Measurements from ENCODE around the gene C16orf74. TPM values are rescaled to one million over a fixed set of nuclear protein-coding genes. Genes with fewer than 3 reads are reported as not detected.

Gene C16orf74
- total RNA-seq, 1 donor from 2014 or later, result 2.3 TPM

- no peak overlapping the region for H3K4me3 ChIP-seq
- no peaks in the 10 kb centered on the region for H3K9me3 ChIP-seq (replicated peaks)
- H3K4me1 ChIP-seq, result peaks cover 15% of the 10 kb centered on the region
- TF ChIP-seq CTCF (IDR thresholded peaks at IDR 0.05; ENCODE audit: borderline replicate concordance), result no peak
- no peak for DNase-seq
- H3K27me3 ChIP-seq (ENCODE audit: low read depth), result peaks cover 27% of the 10 kb centered on the region
- H3K36me3 ChIP-seq, result no peaks in the 10 kb centered on the region
- no peak overlapping the region for H3K27ac ChIP-seq (replicated peaks)
- intact Hi-C loops (cut with micrococcal nuclease), result no loop called here
Observed at GRCh38 chr16:85690469-85691064, 60.3 kb downstream of the C16orf74 start.

- DNase-seq, result no peak
- no peak overlapping the region for H3K4me3 ChIP-seq
- peaks cover 20% of the 10 kb centered on the region for H3K27me3 ChIP-seq (ENCODE audit: low read depth)
- H3K9me3 ChIP-seq (replicated peaks), result no peaks in the 10 kb centered on the region
- peaks cover 15% of the 10 kb centered on the region for H3K4me1 ChIP-seq
- no peak for TF ChIP-seq CTCF (IDR thresholded peaks at IDR 0.05; ENCODE audit: borderline replicate concordance)
- intact Hi-C loops (cut with micrococcal nuclease), result no loop called here
- H3K27ac ChIP-seq (replicated peaks), result no peak overlapping the region
- H3K36me3 ChIP-seq, result no peaks in the 10 kb centered on the region
Observed at GRCh38 chr16:85689950-85690320, 61.0 kb downstream of the C16orf74 start.

- H3K36me3 ChIP-seq, result no peaks in the 10 kb centered on the region
- H3K9me3 ChIP-seq (replicated peaks), result no peaks in the 10 kb centered on the region
- peaks cover 15% of the 10 kb centered on the region for H3K4me1 ChIP-seq
- H3K4me3 ChIP-seq, result peak overlapping the region; percentile 74
- DNase-seq, result no peak
- peaks cover 15% of the 10 kb centered on the region for H3K27me3 ChIP-seq (ENCODE audit: low read depth)
- TF ChIP-seq CTCF (IDR thresholded peaks at IDR 0.05; ENCODE audit: borderline replicate concordance), result no peak
- no peak overlapping the region for H3K27ac ChIP-seq (replicated peaks)
- intact Hi-C loops (cut with micrococcal nuclease), result no loop called here
Observed at GRCh38 chr16:85689285-85689949, 61.5 kb downstream of the C16orf74 start.

- intact Hi-C loops (cut with micrococcal nuclease), result no loop called here
- no peak within 1 kb of the TSS for H3K27ac ChIP-seq (replicated peaks)
- peaks cover 11% of the 10 kb centered on the region for H3K27me3 ChIP-seq (ENCODE audit: low read depth)
- peaks cover 15% of the 10 kb centered on the region for H3K4me1 ChIP-seq
- H3K9me3 ChIP-seq (replicated peaks), result no peaks in the 10 kb centered on the region
- DNase-seq, result peak; percentile 90
- no peaks in the 10 kb centered on the region for H3K36me3 ChIP-seq
- no peak for TF ChIP-seq CTCF (IDR thresholded peaks at IDR 0.05; ENCODE audit: borderline replicate concordance)
- peak within 1 kb of the TSS; percentile 74 for H3K4me3 ChIP-seq
Observed at GRCh38 chr16:85688586-85689284, 62.2 kb downstream of the C16orf74 start, which contains the start of gene GINS2. Gene GINS2, minus strand, starts transcription at chr16:85688954. Its CDS starts 56 bp downstream, at chr16:85688898.

GRCh38 chr16:85687651-85688471 is 63.0 kb downstream of the C16orf74 start:
- H3K4me1 ChIP-seq, result peaks cover 15% of the 10 kb centered on the region
- no peak for DNase-seq
- no peak for TF ChIP-seq CTCF (IDR thresholded peaks at IDR 0.05; ENCODE audit: borderline replicate concordance)
- peaks cover 6% of the 10 kb centered on the region for H3K27me3 ChIP-seq (ENCODE audit: low read depth)
- H3K27ac ChIP-seq (replicated peaks), result no peak overlapping the region
- no peaks in the 10 kb centered on the region for H3K36me3 ChIP-seq
- H3K9me3 ChIP-seq (replicated peaks), result no peaks in the 10 kb centered on the region
- peak overlapping the region; percentile 74 for H3K4me3 ChIP-seq
- intact Hi-C loops (cut with micrococcal nuclease), result no loop called here
